Activated CD8-positive, alpha-beta memory T cell treated with anti-CD3 and anti-CD28 coated beads, Interleukin-2, amount 50 U/mL, for 24 hours (primary cell): ENCODE data around the gene CCNT1.

Experiments
- DNase-seq: peaks from one replicate; pipeline ENCODE4 v3.0.0-alpha.2; 2020; ENCODE audit errors: extremely low read depth

CCNT1 gene

DNA sequence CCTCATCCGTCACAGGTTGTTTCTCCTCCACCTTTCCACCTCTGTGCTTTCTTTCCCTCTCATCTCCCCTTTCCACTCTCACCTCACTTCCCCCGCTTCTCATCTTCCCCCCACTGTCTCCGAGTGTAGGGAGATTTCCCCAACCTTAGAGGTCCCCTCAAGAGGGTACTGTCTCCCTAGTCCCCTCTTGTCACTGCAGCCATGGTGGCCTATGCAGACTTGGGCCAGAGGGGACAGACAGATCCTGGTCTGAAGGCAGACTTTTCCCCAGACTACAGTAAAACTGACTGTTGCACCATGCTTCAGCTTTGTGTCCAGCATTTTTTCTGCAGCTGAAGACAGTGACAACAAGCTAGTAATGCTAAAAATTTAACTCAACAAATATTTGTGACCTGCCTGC, 75.7 kb downstream of the CCNT1 start:
- no peak for DNase-seq

DNA sequence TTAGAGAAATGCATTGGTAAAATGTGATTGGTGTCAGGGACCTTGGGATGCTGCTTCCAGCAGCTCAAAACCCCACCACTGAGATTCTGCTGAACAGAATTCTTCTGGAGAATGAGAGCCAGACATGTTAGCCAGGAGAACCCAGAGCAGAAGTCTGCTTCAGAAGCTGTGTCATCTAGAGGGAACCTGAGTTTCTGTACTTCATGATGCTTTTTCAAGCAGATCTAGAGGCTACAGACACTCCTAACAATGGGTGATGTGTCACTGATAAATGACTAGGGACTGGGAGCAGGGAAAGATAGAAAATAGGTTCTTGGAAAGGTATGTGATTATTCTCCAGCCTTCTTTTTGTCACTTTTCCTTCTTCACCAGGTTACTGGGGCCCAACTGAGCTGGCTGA, 76.1 kb downstream of the CCNT1 start:
- DNase-seq: no peak
